ENCODE results near the gene FCER1G.

DNA sequence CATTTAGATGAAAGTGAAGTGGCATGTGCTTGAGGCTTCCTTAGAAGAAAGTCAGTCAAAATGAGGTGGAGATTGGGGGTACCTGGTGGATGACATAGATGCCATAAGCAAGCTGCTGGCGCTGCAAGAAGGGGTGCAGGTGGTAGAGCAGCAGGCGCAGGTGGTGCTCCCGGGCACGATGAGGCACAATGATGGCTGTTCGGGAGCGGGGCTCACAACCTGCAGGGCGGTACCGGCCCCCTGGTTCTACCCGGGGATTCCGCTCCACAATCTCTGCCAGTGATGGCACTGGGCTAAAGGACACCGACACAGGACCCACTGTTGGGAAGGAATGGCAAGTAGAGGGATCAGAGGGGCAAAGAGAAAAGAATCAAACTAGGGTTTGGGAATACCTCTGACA is 40.2 kb upstream of the FCER1G start:
- TF ChIP-seq, protein P1, sequence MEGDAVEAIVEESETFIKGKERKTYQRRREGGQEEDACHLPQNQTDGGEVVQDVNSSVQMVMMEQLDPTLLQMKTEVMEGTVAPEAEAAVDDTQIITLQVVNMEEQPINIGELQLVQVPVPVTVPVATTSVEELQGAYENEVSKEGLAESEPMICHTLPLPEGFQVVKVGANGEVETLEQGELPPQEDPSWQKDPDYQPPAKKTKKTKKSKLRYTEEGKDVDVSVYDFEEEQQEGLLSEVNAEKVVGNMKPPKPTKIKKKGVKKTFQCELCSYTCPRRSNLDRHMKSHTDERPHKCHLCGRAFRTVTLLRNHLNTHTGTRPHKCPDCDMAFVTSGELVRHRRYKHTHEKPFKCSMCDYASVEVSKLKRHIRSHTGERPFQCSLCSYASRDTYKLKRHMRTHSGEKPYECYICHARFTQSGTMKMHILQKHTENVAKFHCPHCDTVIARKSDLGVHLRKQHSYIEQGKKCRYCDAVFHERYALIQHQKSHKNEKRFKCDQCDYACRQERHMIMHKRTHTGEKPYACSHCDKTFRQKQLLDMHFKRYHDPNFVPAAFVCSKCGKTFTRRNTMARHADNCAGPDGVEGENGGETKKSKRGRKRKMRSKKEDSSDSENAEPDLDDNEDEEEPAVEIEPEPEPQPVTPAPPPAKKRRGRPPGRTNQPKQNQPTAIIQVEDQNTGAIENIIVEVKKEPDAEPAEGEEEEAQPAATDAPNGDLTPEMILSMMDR (IDR thresholded peaks at IDR 0.05): no peak
- TF ChIP-seq, protein P2, sequence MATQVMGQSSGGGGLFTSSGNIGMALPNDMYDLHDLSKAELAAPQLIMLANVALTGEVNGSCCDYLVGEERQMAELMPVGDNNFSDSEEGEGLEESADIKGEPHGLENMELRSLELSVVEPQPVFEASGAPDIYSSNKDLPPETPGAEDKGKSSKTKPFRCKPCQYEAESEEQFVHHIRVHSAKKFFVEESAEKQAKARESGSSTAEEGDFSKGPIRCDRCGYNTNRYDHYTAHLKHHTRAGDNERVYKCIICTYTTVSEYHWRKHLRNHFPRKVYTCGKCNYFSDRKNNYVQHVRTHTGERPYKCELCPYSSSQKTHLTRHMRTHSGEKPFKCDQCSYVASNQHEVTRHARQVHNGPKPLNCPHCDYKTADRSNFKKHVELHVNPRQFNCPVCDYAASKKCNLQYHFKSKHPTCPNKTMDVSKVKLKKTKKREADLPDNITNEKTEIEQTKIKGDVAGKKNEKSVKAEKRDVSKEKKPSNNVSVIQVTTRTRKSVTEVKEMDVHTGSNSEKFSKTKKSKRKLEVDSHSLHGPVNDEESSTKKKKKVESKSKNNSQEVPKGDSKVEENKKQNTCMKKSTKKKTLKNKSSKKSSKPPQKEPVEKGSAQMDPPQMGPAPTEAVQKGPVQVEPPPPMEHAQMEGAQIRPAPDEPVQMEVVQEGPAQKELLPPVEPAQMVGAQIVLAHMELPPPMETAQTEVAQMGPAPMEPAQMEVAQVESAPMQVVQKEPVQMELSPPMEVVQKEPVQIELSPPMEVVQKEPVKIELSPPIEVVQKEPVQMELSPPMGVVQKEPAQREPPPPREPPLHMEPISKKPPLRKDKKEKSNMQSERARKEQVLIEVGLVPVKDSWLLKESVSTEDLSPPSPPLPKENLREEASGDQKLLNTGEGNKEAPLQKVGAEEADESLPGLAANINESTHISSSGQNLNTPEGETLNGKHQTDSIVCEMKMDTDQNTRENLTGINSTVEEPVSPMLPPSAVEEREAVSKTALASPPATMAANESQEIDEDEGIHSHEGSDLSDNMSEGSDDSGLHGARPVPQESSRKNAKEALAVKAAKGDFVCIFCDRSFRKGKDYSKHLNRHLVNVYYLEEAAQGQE (IDR thresholded peaks at IDR 0.05; ENCODE audit: insufficient read depth in 1 of 2, low read depth in 2 of 2, low read length in 1 of 2): no peak
